Measurements from ENCODE around the gene HIC1. TPM values are rescaled to one million over a fixed set of nuclear protein-coding genes. Genes with fewer than 3 reads are reported as not detected.
A peak's percentile ranks its signal among the peaks of the same experiment; 100 is the strongest.

The HIC1 gene
- total RNA-seq, 4 donors from 2014 or later = 6.8 to 40.4 (median 12.8) TPM

- peak overlapping the region; percentile 85 to 94 (median 89) for H3K27ac ChIP-seq
- TF ChIP-seq CTCF (IDR thresholded peaks at IDR 0.05) (no peak), POLR2A (IDR thresholded peaks at IDR 0.05) (no peak)
- peak overlapping the region; percentile 33 to 50 (median 38) for H3K4me3 ChIP-seq
- H3K9me3 ChIP-seq = no peaks in the 10 kb centered on the region
- peaks cover 2 to 69% (median 41%) of the 10 kb centered on the region in 4 donors for H3K4me1 ChIP-seq
- no peaks in the 10 kb centered on the region for H3K27me3 ChIP-seq
- no peaks in the 10 kb centered on the region for H3K36me3 ChIP-seq
- DNase-seq = no peak
These were observed 34.1 kb downstream of the HIC1 start for GRCh38 chr17:2089021-2089422.

DNA sequence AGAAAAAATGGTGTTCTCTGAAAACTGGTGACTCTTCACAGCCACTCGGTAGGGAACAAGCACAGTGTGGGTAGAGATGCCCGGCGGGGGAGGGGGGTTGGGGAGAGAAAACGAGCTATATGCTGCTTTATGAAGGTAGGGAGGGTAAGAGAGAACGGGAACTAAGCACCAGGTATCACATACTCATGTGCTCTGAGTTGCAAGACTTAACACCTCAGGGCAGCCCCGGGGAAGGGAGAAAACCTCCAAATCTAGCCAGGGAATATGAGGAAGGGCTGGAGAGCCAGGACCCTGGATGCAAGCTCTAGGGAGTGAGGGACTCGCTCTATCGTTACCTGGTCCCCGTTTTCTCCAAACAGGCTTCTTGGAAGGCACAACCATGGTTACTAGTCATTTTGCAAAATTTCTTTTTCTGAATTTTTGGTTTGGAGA, 35.3 kb downstream of the HIC1 start:
- H3K4me1 ChIP-seq = peaks cover 0 to 57% (median 32%) of the 10 kb centered on the region in 4 donors
- TF ChIP-seq CTCF (IDR thresholded peaks at IDR 0.05) = no peak
- H3K36me3 ChIP-seq = no peaks in the 10 kb centered on the region
- H3K27ac ChIP-seq = peak overlapping the region; percentile 85 to 94 (median 89)
- H3K9me3 ChIP-seq = no peaks in the 10 kb centered on the region
- DNase-seq = no peak
- peak overlapping the region in 3 of 4 donors; percentile 33 to 40 (median 37) for H3K4me3 ChIP-seq
- no peaks in the 10 kb centered on the region for H3K27me3 ChIP-seq

- Histone ChIP-seq H3K4me1 (peaks cover 0 to 52% (median 32%) of the 10 kb centered on the region in 4 donors), H3K36me3 (no peaks in the 10 kb centered on the region), H3K27ac (peak overlapping the region; percentile 85 to 94 (median 89)), H3K27me3 (no peaks in the 10 kb centered on the region), H3K4me3 (no peak overlapping the region), H3K9me3 (no peaks in the 10 kb centered on the region)
- no peak for DNase-seq
- TF ChIP-seq CTCF (IDR thresholded peaks at IDR 0.05) (peak in 3 of 6 experiments; percentile 11 to 33 (median 20)), POLR2A (IDR thresholded peaks at IDR 0.05) (no peak)
These were observed 36.1 kb downstream of the HIC1 start for GRCh38 chr17:2090804-2091534.

DNA sequence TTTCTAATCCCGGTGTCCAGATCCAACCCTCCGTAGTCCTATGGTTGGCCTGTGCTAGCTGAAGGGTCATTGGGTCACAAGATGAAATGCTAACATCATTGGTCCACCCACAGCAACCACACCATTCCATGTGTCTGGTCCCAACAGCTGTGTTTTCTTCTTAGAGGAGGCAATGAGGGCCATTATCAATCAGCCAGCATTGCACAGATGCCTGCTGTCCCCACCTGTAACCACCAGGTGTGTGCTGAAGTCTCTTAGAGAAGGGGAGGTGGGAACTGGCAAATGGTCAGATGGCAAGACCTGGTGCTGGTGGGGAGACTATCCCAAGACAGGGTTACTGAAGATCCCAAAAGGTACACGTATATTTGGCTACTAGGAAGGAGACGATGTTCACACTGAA, 37.4 kb downstream of the HIC1 start:
- DNase-seq = no peak
- H3K9me3 ChIP-seq = no peaks in the 10 kb centered on the region
- H3K27ac ChIP-seq = peak overlapping the region in 2 of 4 donors; percentile 61 to 94
- H3K4me3 ChIP-seq = no peak overlapping the region
- no peaks in the 10 kb centered on the region for H3K36me3 ChIP-seq
- TF ChIP-seq CTCF (IDR thresholded peaks at IDR 0.05) (peak in 1 of 6 experiments; percentile 6), POLR2A (IDR thresholded peaks at IDR 0.05) (no peak)
- no peaks in the 10 kb centered on the region for H3K27me3 ChIP-seq
- peaks cover 0 to 39% (median 22%) of the 10 kb centered on the region in 4 donors for H3K4me1 ChIP-seq

DNA sequence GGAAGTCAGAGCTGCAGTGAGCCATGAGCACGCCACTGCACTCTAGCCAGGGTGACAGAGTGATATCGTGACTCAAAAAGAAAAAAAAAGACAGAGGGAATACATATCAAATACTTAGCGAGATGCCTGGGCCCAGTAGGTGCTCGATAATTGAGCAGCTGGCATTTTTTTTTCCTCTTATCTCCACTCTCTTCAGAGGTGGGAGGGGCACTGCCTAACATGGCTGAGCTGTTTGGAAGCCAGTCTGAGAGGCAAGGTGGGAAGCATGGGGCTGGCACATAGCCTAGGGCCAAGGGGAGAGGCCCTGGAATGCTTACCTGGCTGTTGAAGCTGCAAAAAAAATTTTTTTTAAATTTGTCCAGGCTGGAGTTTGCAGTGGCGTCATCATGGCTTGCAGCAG, 38.4 kb downstream of the HIC1 start:
- Histone ChIP-seq H3K36me3 (no peaks in the 10 kb centered on the region), H3K27ac (no peak overlapping the region), H3K4me3 (no peak overlapping the region), H3K4me1 (peaks cover 0 to 29% (median 11%) of the 10 kb centered on the region in 4 donors), H3K9me3 (no peaks in the 10 kb centered on the region), H3K27me3 (no peaks in the 10 kb centered on the region)
- TF ChIP-seq CTCF (IDR thresholded peaks at IDR 0.05) (no peak), POLR2A (IDR thresholded peaks at IDR 0.05) (no peak)
- no peak for DNase-seq

Measured in Peyer's patch (tissue), 4 donors.